ENCODE measurements around the gene FLT3.

FLT3 gene

GRCh38 chr13:27977476-27978300, 122.7 kb downstream of the FLT3 start:
- DNase-seq = peak in 1 of 2 donors; percentile 20
- H3K4me3 ChIP-seq = peak overlapping the region in 1 of 2 donors; percentile 6

DNA sequence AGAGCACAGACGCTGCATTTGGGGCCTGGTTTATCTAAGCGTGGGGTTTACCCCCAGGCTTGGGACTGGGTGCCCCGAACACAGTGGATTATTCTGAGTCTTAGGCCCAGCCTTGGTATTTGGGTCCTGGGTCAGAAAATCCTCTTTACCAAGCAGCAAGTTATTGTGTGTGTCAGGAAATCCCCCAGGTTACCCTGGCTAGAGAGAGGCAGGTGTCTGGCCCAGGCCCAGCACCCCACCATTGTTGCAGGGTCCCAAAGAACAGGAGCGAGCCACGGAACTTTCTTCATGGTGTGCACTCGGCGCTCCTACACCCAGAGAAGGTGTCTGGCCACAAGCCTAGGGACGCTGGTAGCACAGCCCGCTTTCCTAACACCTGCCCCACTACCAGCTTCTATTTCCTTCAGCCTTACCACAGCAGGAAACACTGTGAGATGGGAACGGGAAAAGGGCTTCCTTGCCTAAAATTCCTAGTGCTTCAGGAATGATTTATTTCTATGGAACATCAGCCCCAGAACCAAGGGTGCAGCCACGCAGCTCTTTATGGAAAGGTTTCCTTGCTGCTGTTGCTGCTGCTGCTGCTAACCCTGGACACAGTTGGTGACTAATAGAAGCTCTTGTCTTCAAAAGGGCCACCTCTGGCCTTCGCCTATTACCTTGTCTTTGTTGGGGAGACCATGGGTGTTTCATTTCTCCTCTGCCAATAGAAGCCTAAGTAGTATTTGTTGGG, 123.8 kb downstream of the FLT3 start:
- intact Hi-C loops (cut with DNase I; ENCODE audit: low total_unique reads) = no loop called here
- peak in 1 of 2 donors; percentile 28 for DNase-seq
- no peak overlapping the region for H3K27ac ChIP-seq
- H3K9me3 ChIP-seq = no peaks in the 10 kb centered on the region
- no peak overlapping the region for H3K4me3 ChIP-seq
- TF ChIP-seq, protein P1, sequence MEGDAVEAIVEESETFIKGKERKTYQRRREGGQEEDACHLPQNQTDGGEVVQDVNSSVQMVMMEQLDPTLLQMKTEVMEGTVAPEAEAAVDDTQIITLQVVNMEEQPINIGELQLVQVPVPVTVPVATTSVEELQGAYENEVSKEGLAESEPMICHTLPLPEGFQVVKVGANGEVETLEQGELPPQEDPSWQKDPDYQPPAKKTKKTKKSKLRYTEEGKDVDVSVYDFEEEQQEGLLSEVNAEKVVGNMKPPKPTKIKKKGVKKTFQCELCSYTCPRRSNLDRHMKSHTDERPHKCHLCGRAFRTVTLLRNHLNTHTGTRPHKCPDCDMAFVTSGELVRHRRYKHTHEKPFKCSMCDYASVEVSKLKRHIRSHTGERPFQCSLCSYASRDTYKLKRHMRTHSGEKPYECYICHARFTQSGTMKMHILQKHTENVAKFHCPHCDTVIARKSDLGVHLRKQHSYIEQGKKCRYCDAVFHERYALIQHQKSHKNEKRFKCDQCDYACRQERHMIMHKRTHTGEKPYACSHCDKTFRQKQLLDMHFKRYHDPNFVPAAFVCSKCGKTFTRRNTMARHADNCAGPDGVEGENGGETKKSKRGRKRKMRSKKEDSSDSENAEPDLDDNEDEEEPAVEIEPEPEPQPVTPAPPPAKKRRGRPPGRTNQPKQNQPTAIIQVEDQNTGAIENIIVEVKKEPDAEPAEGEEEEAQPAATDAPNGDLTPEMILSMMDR (IDR thresholded peaks at IDR 0.05) = no peak
- H3K27me3 ChIP-seq = peaks cover 0 to 100% of the 10 kb centered on the region in 2 donors
- H3K36me3 ChIP-seq = no peaks in the 10 kb centered on the region
- peaks cover 0 to 43% (median 30%) of the 10 kb centered on the region in 4 donors for H3K4me1 ChIP-seq

More at GRCh38 chr13:27977476-27978300, 122.7 kb downstream of the FLT3 start:
- TF ChIP-seq, protein P1 (IDR thresholded peaks at IDR 0.05) = no peak
- Histone ChIP-seq H3K36me3 (no peaks in the 10 kb centered on the region), H3K9me3 (no peaks in the 10 kb centered on the region), H3K4me1 (peaks cover 0 to 43% (median 30%) of the 10 kb centered on the region in 4 donors), H3K27ac (no peak overlapping the region), H3K27me3 (peaks cover 0 to 100% of the 10 kb centered on the region in 2 donors)
- intact Hi-C loops (cut with DNase I; ENCODE audit: low total_unique reads) = no loop called here

- Histone ChIP-seq H3K27ac (no peak overlapping the region), H3K4me1 (peaks cover 0 to 42% (median 31%) of the 10 kb centered on the region in 4 donors), H3K4me3 (no peak overlapping the region), H3K27me3 (peaks cover 0 to 100% of the 10 kb centered on the region in 2 donors), H3K36me3 (no peaks in the 10 kb centered on the region), H3K9me3 (no peaks in the 10 kb centered on the region)
- peak in 1 of 2 donors; percentile 54 for DNase-seq
- intact Hi-C loops (cut with DNase I; ENCODE audit: low total_unique reads) = no loop called here
- TF ChIP-seq, protein P1 (IDR thresholded peaks at IDR 0.05) = no peak
Observed at GRCh38 chr13:27975564-27976361, 124.6 kb downstream of the FLT3 start.

- H3K9me3 ChIP-seq = no peaks in the 10 kb centered on the region
- TF ChIP-seq, protein P1 (IDR thresholded peaks at IDR 0.05) = no peak
- intact Hi-C loops (cut with DNase I; ENCODE audit: low total_unique reads) = no loop called here
- H3K36me3 ChIP-seq = no peaks in the 10 kb centered on the region
- DNase-seq = peak in 1 of 2 donors; percentile 9
- no peak overlapping the region for H3K27ac ChIP-seq
- peaks cover 0 to 100% of the 10 kb centered on the region in 2 donors for H3K27me3 ChIP-seq
- H3K4me3 ChIP-seq = no peak overlapping the region
- H3K4me1 ChIP-seq = peaks cover 0 to 34% (median 18%) of the 10 kb centered on the region in 4 donors
Observed at GRCh38 chr13:27973961-27974662, 126.3 kb downstream of the FLT3 start.

GRCh38 chr13:27973291-27973690, 127.1 kb downstream of the FLT3 start:
- Histone ChIP-seq H3K9me3 (no peaks in the 10 kb centered on the region), H3K4me1 (peaks cover 0 to 34% (median 20%) of the 10 kb centered on the region in 4 donors), H3K4me3 (no peak overlapping the region), H3K27me3 (peaks cover 0 to 100% of the 10 kb centered on the region in 2 donors), H3K27ac (no peak overlapping the region), H3K36me3 (no peaks in the 10 kb centered on the region)
- peak in 1 of 2 donors; percentile 27 for DNase-seq
- TF ChIP-seq, protein P1 (IDR thresholded peaks at IDR 0.05) = no peak
- intact Hi-C loops (cut with DNase I; ENCODE audit: low total_unique reads) = no loop called here
